HG03520 (cell line): ENCODE measurements around the gene FANK1.
A peak's percentile ranks its signal among the peaks of the same experiment; 100 is the strongest.

Experiments
- ATAC-seq: cut with Tn5 transposase; IDR thresholded peaks from one replicate; pipeline ENCODE4 v1.9.1; 2021; ENCODE audit warnings: mild to moderate bottlenecking, moderate library complexity; ENCODE audit not compliant: unreplicated experiment

Gene FANK1, protein sequence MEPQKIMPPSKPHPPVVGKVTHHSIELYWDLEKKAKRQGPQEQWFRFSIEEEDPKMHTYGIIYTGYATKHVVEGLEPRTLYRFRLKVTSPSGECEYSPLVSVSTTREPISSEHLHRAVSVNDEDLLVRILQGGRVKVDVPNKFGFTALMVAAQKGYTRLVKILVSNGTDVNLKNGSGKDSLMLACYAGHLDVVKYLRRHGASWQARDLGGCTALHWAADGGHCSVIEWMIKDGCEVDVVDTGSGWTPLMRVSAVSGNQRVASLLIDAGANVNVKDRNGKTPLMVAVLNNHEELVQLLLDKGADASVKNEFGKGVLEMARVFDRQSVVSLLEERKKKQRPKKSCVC

GRCh38 chr10:125896088-125896934 lies at the start of gene FANK1:
Gene FANK1 (plus strand): TSS chr10:125896564. CDS start chr10:125896643, 79 bp downstream.
- ATAC-seq, result peak; percentile 78

GRCh38 chr10:125846894-125847293 lies 49.5 kb upstream of the FANK1 start:
- no peak for ATAC-seq

DNA sequence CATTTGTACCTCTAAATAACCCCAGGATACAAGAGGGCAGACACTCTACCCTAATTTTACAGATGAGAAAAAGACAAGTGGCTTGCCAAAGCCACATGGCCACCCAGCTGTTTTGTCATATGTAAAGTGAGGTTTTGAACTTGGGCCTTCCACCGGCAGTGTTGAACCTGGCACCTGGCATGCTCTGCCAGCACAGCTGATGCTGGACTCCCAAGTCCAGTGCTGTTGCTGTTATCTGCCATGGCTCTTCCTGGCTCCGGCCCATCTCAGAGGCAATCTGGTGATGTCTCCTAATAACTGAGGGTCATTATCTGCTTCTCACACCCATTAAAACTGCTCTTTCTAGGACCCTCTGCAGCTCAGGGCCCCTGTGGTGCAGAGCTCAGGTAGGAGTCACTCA lies 48.0 kb upstream of the FANK1 start:
- no peak for ATAC-seq

- ATAC-seq, result no peak
These were observed 47.5 kb upstream of the FANK1 start for GRCh38 chr10:125848857-125849256.

DNA sequence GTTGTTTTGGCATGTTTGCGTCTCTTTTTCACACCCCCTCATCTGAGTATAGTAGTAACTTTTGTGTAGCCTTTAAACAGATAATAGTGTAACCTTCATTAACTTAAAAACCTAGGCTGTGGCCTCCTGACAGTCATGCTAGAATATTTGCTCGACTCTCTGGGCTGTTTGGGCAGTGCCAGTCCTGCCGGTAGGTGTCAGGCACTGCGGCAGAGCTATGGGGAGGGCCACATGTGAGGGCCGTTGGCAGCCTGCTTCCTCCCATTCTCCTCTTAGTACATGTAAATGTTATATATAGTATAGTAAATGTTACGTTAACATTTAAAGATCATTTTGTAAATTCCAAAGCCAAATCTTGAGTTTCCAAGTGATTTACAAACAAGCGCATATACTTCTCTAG lies 46.9 kb upstream of the FANK1 start:
- no peak for ATAC-seq

- no peak for ATAC-seq
These were observed 45.3 kb upstream of the FANK1 start for GRCh38 chr10:125850766-125851731.

- ATAC-seq, result no peak
These were observed 43.9 kb upstream of the FANK1 start for GRCh38 chr10:125852487-125852886.

DNA sequence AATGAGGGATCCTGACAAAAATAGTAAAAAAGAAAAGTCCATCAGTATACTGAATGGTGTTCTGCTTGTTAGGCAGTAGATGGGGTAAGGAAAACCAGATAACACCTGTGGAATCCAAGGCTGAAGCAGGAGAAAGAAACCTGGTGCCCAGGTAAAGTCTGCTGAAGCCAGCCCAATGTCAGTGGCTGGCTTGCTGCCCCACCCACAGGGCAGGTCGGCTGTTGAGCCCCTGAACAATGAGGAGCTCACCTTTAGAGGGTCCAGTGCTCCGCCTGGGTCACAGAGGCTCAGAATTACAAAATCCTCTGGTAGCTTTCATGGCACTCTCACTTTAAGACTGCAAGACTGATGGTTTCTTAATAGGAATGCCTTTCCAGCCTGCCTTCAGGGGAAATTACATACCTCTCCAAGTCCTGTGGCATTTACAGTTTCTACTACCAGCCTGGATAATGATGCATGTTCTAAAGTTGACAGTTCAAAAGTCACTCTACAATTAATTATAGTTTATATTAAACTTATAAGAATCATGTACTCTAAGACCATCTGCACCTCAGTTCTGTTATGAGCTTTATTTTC lies 39.1 kb upstream of the FANK1 start:
- ATAC-seq, result no peak

- no peak for ATAC-seq
These were observed 37.1 kb upstream of the FANK1 start for GRCh38 chr10:125859128-125859817.

DNA sequence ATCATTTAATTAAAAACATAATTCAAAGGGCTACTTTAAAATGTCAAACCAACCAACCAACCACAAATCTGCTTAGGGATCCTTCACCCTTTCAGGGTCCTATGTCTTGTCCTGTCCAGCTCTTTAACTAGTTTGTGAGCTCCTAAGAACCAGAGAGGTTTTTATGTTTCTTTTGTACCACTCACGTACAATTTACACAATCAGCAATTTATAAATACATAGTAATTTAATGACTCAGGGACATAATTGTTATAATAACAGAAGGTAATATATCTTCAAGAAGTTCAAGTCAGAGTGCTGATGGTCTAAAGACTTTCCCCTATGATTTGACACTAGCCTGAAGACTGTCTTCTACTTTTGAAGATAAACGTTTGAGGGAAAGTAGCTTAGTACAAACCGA lies 31.2 kb upstream of the FANK1 start:
- no peak for ATAC-seq

GRCh38 chr10:125866421-125867029 lies 29.8 kb upstream of the FANK1 start:
- no peak for ATAC-seq

GRCh38 chr10:125868372-125868975 lies 27.9 kb upstream of the FANK1 start:
- ATAC-seq, result no peak

DNA sequence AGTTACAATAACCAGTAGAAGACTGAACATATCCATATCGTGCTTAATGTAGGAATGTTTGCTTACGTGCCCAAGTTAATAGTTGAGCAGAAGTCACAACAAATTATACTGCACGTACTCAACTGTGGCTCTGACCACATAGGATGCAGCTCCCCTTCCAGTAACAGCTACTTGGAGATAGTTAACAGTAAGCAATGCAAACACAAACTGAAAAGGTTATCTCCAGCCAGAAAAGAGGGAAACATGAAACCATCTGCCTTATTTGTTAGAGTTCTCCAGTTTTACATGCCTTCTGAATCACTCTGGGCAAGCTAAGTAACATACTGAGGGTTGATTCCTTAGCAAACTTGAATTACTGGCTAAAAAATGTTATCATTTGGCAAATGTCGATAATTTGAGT lies 25.0 kb upstream of the FANK1 start:
- no peak for ATAC-seq

DNA sequence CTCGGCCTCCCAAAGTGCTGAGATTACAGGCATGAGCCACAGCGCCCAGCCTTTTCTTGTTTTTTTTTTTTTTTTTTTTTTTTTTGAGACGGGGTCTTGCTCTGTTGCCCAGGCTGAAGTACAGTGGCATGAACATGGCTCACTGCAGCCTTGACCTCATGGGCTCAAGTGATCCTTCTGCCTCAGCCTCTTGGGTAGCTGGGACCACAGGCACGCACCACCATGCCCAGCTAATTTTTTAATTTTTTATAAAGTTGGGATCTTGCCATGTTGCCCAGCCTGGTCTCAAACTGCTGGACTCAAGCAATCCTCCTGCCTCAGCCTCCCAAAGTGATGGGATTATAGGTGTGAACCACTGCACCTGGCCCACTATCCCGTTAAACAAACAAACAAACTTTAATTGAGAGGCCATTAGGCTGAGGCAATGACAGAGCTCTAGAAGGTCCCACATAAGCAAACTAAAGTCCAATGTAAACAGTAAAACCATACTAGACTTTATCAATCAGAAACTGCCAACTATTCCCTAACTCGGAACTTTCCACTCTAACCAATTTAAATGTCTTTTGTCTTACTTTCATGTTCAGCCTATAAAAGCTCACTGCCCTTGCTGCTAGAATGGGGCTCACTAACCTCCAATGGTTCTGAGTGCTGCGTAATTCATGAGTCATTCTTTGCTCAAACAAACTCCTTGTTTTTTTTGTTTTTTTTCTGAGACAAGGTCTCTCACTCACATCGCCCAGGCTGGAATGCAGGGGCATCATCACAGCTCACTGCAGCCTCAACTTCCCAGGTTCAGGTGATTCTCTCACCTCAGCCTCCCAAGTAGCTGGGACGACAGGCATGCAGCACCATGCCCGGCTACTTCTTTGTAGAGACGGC lies 17.2 kb upstream of the FANK1 start:
- ATAC-seq, result no peak

GRCh38 chr10:125880719-125881118 lies 15.6 kb upstream of the FANK1 start:
- no peak for ATAC-seq

- ATAC-seq, result no peak
These were observed 15.2 kb upstream of the FANK1 start, which contains the start of gene DHX32 for GRCh38 chr10:125881192-125881591. Gene DHX32 (minus strand): TSS chr10:125881292. CDS start chr10:125880824, 468 bp downstream.

DNA sequence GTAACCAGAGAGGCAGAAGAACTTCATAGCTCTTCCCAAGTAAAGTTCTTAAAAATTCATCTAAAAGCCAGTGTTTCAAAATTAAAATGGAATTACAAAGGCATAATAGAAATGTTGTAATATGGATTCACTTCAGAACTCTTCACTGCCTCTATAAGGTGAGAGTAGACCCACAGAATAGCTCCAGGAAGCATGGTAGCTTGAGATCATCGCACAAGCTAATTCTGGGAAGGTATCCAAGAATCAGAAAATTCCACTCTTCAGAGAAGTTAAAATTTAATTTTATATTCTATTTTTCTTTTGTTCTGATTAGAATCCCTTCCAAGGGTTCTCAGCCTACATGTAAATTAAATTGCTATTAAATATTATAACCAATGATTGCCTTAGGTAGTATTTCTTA lies 13.8 kb upstream of the FANK1 start:
- ATAC-seq, result no peak

GRCh38 chr10:125883211-125883610 lies 13.2 kb upstream of the FANK1 start:
- ATAC-seq, result no peak
